GM21526 (cell line): ENCODE results near the gene KRT85.

Experiments
- ATAC-seq: cut with Tn5 transposase; IDR thresholded peaks from one replicate; pipeline ENCODE4 v1.9.1; 2021; ENCODE audit warnings: moderate library complexity; ENCODE audit not compliant: unreplicated experiment, low FRiP score

Gene KRT85

GRCh38 chr12:52395761-52396434 is 28.6 kb upstream of the KRT85 start:
- ATAC-seq: no peak

GRCh38 chr12:52394836-52395405 is 27.6 kb upstream of the KRT85 start:
- no peak for ATAC-seq

- ATAC-seq: no peak
These were observed 25.3 kb upstream of the KRT85 start for GRCh38 chr12:52392465-52393007.

- ATAC-seq: no peak
These were observed 24.3 kb upstream of the KRT85 start for GRCh38 chr12:52391618-52392002.

- ATAC-seq: no peak
These were observed 23.7 kb upstream of the KRT85 start for GRCh38 chr12:52390739-52391617.

GRCh38 chr12:52389313-52390207 is 22.3 kb upstream of the KRT85 start:
- ATAC-seq: no peak

GRCh38 chr12:52387859-52388258 is 20.6 kb upstream of the KRT85 start:
- ATAC-seq: no peak

- ATAC-seq: no peak
These were observed 18.0 kb upstream of the KRT85 start, which contains the start of gene KRT84 for GRCh38 chr12:52385226-52385702. KRT84 (minus strand) TSS chr12:52385652; CDS start chr12:52385585, 67 bp downstream.

- no peak for ATAC-seq
These were observed 16.1 kb upstream of the KRT85 start for GRCh38 chr12:52383331-52383730.

- no peak for ATAC-seq
These were observed 15.6 kb upstream of the KRT85 start for GRCh38 chr12:52382854-52383253.

GRCh38 chr12:52381206-52381605 is 13.9 kb upstream of the KRT85 start:
- ATAC-seq: no peak

- no peak for ATAC-seq
These were observed 13.0 kb upstream of the KRT85 start for GRCh38 chr12:52380271-52380694.

GRCh38 chr12:52379536-52379935 is 12.3 kb upstream of the KRT85 start:
- ATAC-seq: no peak

- ATAC-seq: no peak
These were observed 10.8 kb upstream of the KRT85 start for GRCh38 chr12:52378091-52378490.

- no peak for ATAC-seq
These were observed 10.0 kb upstream of the KRT85 start for GRCh38 chr12:52377266-52377665.

GRCh38 chr12:52372216-52373154 is 5.2 kb upstream of the KRT85 start:
- no peak for ATAC-seq

- ATAC-seq: no peak
These were observed 4.4 kb upstream of the KRT85 start for GRCh38 chr12:52371716-52372115.

- no peak for ATAC-seq
These were observed 3.8 kb upstream of the KRT85 start for GRCh38 chr12:52370926-52371608.
